Omental fat pad (tissue), 4 donors: Measurements from ENCODE around the gene RPS23. TPM values are rescaled to one million over a fixed set of nuclear protein-coding genes. Genes with fewer than 3 reads are reported as not detected.

Source experiments
- ATAC-seq: fragments of 150-250 bp; one replicate; pipeline ENCODE4 v1.9.1; 2016; ENCODE audit warnings: mild to moderate bottlenecking, moderate library complexity; ENCODE audit not compliant: low FRiP score
- DNase-seq: peaks from one replicate; pipeline ENCODE4 v3.0.0-alpha.2; 2019; ENCODE audit warnings: low spot score
- CTCF ChIP-seq, 3 donors: fragments of 450-650 bp; IDR thresholded peaks; one replicate each; pipeline ENCODE4 v1.5.1; 2016 to 2017; ENCODE audit warnings: antibody characterized with exemption in 3 of 3, mild to moderate bottlenecking in 3 of 3, moderate library complexity in 2 of 3
- total RNA-seq, 4 donors: library from RNA; depleted of rRNA; stranded (reverse); fragments of >200 nt; gene quantifications; one replicate each; pipeline ENCODE4 v1.1.0, GENCODE V29; 2016

RPS23 gene
- total RNA-seq, 4 donors from 2014 or later, result 2,401 to 4,131 (median 3,282) TPM

DNA sequence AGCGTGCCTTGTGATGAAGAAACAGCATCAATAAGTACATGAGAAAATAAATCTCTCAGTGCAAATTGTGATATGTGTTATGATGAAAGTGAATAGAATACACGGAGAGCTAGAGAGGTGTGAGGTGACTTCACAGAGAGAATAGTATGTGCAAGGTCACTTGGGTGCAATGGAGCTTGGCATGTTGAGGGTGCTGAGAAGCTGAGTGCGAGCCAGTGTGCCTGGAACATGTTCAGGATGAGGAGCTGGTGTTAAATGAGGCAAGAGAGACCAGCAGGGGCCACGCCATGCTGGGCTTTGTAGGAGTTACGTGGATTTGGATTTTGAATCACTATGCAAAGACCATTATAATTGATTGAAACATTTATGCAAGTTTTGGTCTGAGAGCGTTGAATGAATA, 12.8 kb upstream of the RPS23 start:
- TF ChIP-seq CTCF (IDR thresholded peaks at IDR 0.05), result no peak
- no peak for ATAC-seq
- DNase-seq, result no peak

GRCh38 chr5:82290005-82290404, 11.9 kb upstream of the RPS23 start:
- ATAC-seq (no peak), DNase-seq (no peak)
- no peak for TF ChIP-seq CTCF (IDR thresholded peaks at IDR 0.05)

DNA sequence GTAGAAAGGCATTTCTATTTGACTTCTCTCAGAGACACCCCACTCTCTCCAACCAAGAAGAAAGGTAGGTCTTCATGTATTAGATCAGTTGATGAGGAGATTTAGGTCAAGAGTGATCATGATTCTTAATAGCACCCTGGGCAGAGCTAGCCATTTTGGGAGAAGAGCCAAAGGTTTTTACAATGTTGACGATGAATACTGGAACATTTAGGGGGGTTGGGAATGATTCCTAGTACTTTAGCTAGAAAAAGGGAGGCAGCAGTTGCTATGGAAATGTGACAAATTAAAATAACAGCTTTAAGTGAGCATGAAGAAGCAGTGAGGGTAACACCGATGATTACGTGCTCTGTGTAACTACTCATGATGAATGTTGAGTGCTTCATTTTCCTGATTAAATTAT, 9.5 kb upstream of the RPS23 start:
- no peak for TF ChIP-seq CTCF (IDR thresholded peaks at IDR 0.05)
- ATAC-seq, result no peak
- no peak for DNase-seq

DNA sequence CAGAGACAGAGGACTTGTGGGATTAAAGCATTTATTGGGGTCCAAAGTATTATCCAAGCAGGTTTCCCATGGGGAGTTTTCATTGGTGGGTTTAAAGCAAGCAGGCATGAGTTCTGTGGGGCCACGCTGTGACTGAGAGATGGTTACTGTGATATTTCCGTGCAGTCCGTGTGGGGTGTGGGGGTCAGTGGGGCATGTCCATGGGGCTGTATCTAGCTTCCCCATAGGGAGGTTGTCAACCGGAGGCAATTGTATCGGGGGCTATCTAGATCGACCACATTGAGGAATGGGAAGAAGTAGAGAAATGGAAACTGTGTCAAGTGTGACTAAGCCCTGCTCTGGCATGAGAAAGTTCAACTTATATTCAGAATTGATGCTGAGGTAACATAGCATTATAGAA, 7.1 kb upstream of the RPS23 start:
- DNase-seq (no peak), ATAC-seq (no peak)

DNA sequence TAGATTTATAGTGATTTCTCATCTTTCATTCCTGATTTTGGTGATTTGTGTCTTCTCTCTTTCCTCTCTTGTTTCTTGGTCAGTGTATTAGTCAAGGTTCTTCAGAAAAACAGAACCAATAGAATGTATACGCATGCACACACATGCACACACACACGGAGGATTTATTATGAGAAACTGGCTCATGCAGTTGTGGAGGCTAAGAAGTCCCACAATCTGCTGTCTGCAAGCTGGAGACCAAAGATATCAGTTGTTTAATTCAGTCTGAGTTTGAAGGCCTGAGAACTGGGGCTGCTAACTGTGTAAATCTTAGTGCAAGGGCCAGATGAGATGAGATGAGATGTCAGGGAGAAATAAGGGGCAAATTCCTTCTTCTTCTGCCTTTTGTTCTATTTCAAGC, 5.7 kb upstream of the RPS23 start:
- no peak for DNase-seq
- ATAC-seq, result no peak
- TF ChIP-seq CTCF (IDR thresholded peaks at IDR 0.05), result no peak

More for the DNA sequence above, 7.1 kb upstream of the RPS23 start:
- no peak for TF ChIP-seq CTCF (IDR thresholded peaks at IDR 0.05)

GRCh38 chr5:82278711-82279370, 687 bp upstream of the RPS23 start:
- DNase-seq (no peak), ATAC-seq (no peak)
- no peak for TF ChIP-seq CTCF (IDR thresholded peaks at IDR 0.05)

DNA sequence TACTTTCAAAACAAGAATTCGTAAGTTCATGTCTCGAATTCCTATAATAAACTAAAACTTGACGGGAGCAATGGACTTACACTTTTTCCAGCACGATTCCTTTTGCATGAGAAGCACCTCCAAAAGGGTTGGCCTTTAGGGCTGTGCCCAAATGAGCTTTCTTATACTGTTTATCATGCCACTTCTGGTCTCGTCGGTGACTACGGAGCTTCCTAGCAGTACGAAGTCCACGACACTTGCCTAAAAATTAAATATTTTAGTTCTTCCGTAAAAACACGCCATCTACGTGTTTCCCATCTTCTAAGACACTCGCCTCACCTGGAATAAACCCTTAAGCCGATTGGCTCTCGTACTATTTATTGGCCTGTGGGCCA, 554 bp downstream of the RPS23 start:
- ATAC-seq, result no peak
- TF ChIP-seq CTCF (IDR thresholded peaks at IDR 0.05), result no peak

More for the DNA sequence above, 554 bp downstream of the RPS23 start:
- no peak for DNase-seq
